NOMO-1 (cell line): ENCODE results near the gene CPT1C.

Experiments
- DNase-seq, 2 experiments: peaks; one replicate each; lab custom pipeline; 2025; ENCODE audit not compliant: unreplicated experiment in 2 of 2; lab: John Stamatoyannopoulos, UW

The CPT1C gene

GRCh38 chr19:49690656-49691242 lies at the start of gene CPT1C:
CPT1C (plus strand) TSS chr19:49691116; CDS start chr19:49692253, 1,137 bp downstream.
- no peak for DNase-seq

GRCh38 chr19:49641688-49642491 lies 49.0 kb upstream of the CPT1C start, which contains the start of gene SCAF1:
SCAF1 (plus strand) TSS chr19:49642209; CDS start chr19:49645027, 2,818 bp downstream.
- peak; percentile 98 to 99 for DNase-seq

GRCh38 chr19:49642492-49643035 lies 48.4 kb upstream of the CPT1C start:
- DNase-seq, result peak in 1 of 2 experiments; percentile 7

- DNase-seq, result no peak
These were observed 47.5 kb upstream of the CPT1C start for GRCh38 chr19:49643466-49643865.

- no peak for DNase-seq
These were observed 45.3 kb upstream of the CPT1C start for GRCh38 chr19:49645592-49645991.

GRCh38 chr19:49645995-49646394 lies 44.9 kb upstream of the CPT1C start:
- DNase-seq, result no peak

GRCh38 chr19:49646586-49646985 lies 44.3 kb upstream of the CPT1C start:
- no peak for DNase-seq

GRCh38 chr19:49651029-49651819 lies 39.7 kb upstream of the CPT1C start:
- no peak for DNase-seq

GRCh38 chr19:49651820-49652550 lies 38.9 kb upstream of the CPT1C start:
- DNase-seq, result no peak

- no peak for DNase-seq
These were observed 38.1 kb upstream of the CPT1C start for GRCh38 chr19:49652551-49653465.

- no peak for DNase-seq
These were observed 37.5 kb upstream of the CPT1C start for GRCh38 chr19:49653466-49653806.

GRCh38 chr19:49654581-49654980 lies 36.3 kb upstream of the CPT1C start:
- no peak for DNase-seq

- no peak for DNase-seq
These were observed 35.1 kb upstream of the CPT1C start for GRCh38 chr19:49655570-49656455.

- no peak for DNase-seq
These were observed 34.3 kb upstream of the CPT1C start for GRCh38 chr19:49656456-49657109.

- no peak for DNase-seq
These were observed 33.3 kb upstream of the CPT1C start for GRCh38 chr19:49657493-49658138.

GRCh38 chr19:49658139-49658517 lies 32.8 kb upstream of the CPT1C start:
- no peak for DNase-seq

- no peak for DNase-seq
These were observed 32.1 kb upstream of the CPT1C start for GRCh38 chr19:49658566-49659442.
